ENCODE measurements around the gene FAXDC2.
"Not testable (repeated sequence)": the region's sequence is repeated elsewhere in the genome, so short reads cannot be mapped to it uniquely, and the experiment has no call there.

Gene FAXDC2

GRCh38 chr5:154832804-154833203 lies 17.6 kb downstream of the FAXDC2 start:
- not testable (repeated sequence) for FAIRE-seq; DNase-seq (ENCODE audit: extremely low spot score, insufficient read length, low read depth)

DNA sequence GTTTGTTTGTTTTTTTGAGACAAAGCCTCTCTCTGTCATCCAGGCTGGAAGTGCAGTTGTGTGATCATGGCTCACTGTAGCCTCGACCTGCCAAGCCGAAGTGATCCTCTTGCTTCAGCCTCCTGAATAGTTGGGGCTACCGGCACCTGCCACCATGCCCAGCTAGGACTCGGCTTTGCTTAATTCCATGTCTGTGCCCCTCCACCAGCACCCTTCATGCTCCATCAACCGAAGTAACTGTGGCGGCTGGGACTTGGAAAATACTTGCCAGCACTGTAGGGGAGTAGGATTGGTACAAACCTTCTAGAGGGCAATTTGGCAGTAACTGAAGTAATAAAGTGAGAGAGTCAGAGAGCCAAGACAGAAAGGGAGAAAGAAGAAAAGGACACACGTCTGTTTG lies 19.0 kb downstream of the FAXDC2 start:
- no peak for DNase-seq (ENCODE audit: extremely low spot score, insufficient read length, low read depth)
- no peak for FAIRE-seq

- FAIRE-seq (no peak), DNase-seq (ENCODE audit: extremely low spot score, insufficient read length, low read depth) (no peak)
Observed at GRCh38 chr5:154830596-154830995, 19.8 kb downstream of the FAXDC2 start.

- DNase-seq (ENCODE audit: extremely low spot score, insufficient read length, low read depth) (no peak), FAIRE-seq (no peak)
Observed at GRCh38 chr5:154830219-154830595, 20.2 kb downstream of the FAXDC2 start.

DNA sequence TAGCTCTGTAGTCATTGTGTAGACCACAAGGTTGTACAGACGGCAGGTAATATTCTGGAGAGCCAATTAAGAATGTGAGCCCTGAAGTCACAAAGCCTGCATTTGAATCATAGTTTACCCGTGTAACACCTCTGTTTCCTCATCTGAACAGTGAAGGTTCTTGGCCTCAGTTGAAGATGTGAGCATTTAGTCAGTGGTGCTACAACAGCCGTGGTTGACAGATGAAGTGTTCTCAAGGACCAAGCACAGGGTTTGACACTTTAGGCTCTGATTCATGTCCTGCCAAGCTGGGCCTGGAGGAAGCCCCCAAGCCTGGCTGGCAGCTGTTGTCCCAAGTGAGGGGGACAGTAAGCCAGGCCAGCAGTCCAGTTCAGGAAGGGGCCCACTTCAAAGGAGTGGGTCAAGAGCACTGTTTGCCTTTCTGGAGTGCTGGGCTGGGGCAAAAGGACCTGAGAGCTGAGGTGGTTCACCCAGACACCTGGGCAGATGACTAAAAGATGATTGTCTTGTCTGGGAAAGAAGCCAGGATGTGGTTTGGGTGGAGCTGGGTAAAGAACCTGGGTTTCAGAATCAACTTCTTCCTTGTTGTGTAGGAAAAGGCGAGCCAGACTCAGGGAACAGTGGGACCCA lies 20.7 kb downstream of the FAXDC2 start:
- DNase-seq (ENCODE audit: extremely low spot score, insufficient read length, low read depth) (no peak), FAIRE-seq (no peak)

DNA sequence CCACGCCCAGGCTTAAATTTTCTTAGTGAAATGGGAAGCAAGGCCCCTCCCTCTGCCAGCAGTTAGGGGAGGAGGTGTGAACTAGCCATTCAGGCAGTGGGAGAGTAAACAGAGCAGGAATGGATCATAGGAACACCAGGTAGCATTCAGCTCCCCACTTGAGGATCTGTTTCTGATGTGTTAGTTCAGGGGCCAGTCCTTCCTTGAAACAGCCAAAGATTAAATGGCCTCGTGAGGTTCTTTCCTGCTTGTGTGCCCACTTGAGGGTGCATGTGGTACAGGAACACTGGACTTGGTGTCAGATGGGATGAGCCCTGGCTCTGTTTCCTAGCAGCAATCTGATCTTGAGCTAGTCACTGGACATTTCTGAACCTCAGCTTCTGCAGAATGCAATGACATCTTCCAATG lies 21.2 kb downstream of the FAXDC2 start:
- FAIRE-seq (no peak), DNase-seq (ENCODE audit: extremely low spot score, insufficient read length, low read depth) (no peak)

- DNase-seq (ENCODE audit: extremely low spot score, insufficient read length, low read depth) (no peak), FAIRE-seq (no peak)
Observed at GRCh38 chr5:154824070-154824469, 26.3 kb downstream of the FAXDC2 start.

DNA sequence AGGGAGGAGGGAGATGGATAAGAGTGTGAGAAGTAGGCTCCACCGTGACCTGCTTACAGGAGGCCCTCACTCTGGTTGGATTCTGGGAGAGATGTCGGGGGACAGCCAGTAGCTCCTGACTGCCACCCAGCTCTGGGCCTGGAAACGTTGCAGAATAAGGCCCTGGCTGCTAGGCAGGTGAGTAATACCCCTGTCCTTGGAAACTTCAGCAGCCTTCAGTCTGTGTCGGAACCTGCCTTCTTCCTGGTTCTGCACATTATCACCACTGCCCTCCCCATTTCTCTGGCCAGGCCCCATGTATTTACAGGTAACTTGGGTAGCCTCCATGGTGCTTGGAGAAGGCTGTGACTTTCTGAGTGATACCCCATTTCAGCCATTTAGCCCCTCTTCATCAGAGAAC lies 26.8 kb downstream of the FAXDC2 start:
- DNase-seq (ENCODE audit: extremely low spot score, insufficient read length, low read depth): no peak
- FAIRE-seq: no peak

- not testable (repeated sequence) for FAIRE-seq; DNase-seq (ENCODE audit: extremely low spot score, insufficient read length, low read depth)
Observed at GRCh38 chr5:154822896-154823295, 27.5 kb downstream of the FAXDC2 start.

DNA sequence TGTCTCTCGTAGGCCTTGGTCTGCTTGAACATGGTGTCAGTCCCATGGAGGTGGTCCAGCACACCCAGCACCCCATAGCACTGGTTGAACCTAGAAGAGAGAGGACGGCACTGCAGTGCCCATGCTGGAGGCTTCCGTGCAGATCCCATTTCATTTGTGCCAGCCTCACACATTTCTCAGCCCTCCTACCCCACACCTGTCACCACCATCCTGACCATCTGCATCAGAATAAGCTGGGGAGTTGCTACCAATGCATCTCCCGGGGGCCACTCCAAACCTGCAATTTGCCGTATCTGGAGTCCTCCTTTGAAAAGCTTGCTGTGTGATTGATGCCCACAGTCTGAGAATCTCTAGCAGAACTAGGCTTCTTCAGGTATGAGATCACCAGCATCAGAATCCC lies 30.0 kb downstream of the FAXDC2 start:
- FAIRE-seq (no peak), DNase-seq (ENCODE audit: extremely low spot score, insufficient read length, low read depth) (no peak)

- no peak for FAIRE-seq
Observed at GRCh38 chr5:154819546-154819945, 30.9 kb downstream of the FAXDC2 start.

DNA sequence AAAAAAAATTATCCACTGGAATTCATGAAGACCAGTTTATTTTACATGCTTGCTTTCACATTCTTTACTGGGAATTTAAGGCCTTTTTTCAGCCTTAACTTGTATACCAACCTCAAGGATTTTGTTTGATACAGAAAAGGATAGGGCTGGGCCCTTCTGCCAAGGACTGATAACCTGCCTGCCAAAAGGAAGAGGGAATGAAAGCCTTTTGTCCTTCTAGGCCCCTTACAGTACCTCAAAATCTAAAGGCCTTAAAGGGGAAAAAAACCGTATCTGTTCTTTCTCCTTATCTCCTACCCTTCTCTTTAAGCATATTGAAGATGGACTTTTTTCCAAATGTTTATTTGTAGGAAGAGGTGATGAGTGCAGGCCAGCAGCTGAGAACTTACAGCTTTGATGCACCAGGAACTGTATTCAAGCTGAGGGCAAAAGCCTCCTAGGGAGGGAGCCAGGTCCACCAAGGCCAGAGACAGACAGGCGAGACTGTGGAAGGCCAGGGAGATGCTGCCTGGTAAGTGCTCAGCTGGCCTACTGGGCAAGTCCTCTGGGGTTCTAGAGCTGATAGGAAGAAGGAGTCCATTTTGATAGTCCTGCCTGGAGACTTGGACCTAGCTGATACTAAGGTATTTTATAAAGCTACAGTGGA lies 31.8 kb downstream of the FAXDC2 start:
- DNase-seq (ENCODE audit: extremely low spot score, insufficient read length, low read depth) (no peak), FAIRE-seq (no peak)

More at GRCh38 chr5:154819546-154819945, 30.9 kb downstream of the FAXDC2 start:
- DNase-seq (ENCODE audit: extremely low spot score, insufficient read length, low read depth): no peak

DNA sequence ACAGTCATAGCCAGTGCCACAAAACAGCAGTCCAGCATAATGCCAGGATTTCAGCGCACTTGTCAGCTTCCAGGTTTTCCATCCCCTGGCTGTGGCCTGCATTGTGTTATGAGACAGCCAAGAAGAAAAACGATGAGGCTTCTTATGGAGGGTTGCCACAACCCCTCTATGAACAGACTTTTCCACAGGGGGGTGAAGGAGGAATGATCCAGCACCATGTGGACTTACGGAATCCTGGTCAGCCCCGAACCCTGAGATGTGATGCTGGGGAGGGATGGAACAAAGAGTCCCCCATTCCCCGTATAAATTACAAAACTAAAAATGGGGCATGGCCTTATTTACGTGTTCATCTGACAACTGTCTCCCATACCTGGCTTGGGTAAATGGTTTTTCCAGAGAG lies 32.6 kb downstream of the FAXDC2 start:
- FAIRE-seq (no peak), DNase-seq (ENCODE audit: extremely low spot score, insufficient read length, low read depth) (no peak)

GRCh38 chr5:154816891-154817492 lies 33.4 kb downstream of the FAXDC2 start:
- FAIRE-seq (no peak), DNase-seq (ENCODE audit: extremely low spot score, insufficient read length, low read depth) (no peak)

DNA sequence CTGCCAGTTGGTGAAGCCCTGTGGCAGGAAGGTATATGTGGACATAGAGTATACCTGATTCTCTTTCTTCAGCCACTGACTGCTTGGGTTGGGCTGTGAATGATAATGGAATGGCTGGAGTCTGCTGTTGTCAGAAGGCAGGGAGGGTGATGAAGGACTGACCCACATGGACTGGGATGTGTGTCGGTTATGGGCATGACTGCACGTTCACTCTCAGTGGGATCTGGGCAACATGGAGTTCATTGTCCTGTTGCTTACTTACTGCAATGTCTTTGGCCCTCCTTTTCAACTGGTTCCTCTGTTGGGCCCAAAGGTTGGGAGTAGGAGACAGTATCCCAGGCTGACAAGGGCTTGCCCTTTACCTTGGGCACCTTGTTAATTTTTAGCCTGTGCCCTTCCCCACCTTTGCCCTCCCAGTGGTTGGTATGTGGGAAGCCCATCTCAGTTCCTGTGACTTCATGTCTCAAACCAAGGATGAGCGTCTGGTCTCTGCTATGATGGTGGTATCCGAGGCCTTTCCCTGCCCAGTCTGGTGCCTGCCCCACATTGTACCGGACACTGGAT lies 34.6 kb downstream of the FAXDC2 start:
- FAIRE-seq (no peak), DNase-seq (ENCODE audit: extremely low spot score, insufficient read length, low read depth) (no peak)

- no peak for FAIRE-seq
Observed at GRCh38 chr5:154815025-154815424, 35.4 kb downstream of the FAXDC2 start.

DNA sequence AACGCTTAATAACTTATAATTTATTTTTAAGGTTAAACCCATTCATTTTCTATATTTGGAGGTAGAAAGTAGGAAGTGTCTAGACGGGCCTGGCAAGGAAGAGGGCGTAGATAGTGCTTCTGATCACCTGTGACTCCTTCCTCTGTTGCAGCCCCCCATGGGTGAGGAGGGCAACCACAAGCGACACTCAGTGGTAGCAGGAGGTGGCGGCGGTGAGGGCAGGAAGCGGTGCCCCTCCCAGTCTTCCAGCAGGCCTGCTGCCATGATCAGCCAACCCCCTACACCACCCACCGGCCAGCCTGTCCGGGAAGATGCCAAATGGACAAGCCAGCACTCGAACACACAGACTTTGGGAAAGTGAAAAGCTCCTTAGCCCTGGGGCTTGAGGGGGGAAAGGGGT lies 36.7 kb downstream of the FAXDC2 start:
- DNase-seq (ENCODE audit: extremely low spot score, insufficient read length, low read depth): no peak
- FAIRE-seq: no peak

More at GRCh38 chr5:154815025-154815424, 35.4 kb downstream of the FAXDC2 start:
- DNase-seq (ENCODE audit: extremely low spot score, insufficient read length, low read depth): no peak

- DNase-seq (ENCODE audit: extremely low spot score, insufficient read length, low read depth) (no peak), FAIRE-seq (no peak)
Observed at GRCh38 chr5:154813158-154813557, 37.2 kb downstream of the FAXDC2 start.

GRCh38 chr5:154811653-154812465 lies 38.5 kb downstream of the FAXDC2 start:
- DNase-seq (ENCODE audit: extremely low spot score, insufficient read length, low read depth): peak; percentile 33
- FAIRE-seq: peak; percentile 78

- no peak for FAIRE-seq
- no peak for DNase-seq (ENCODE audit: extremely low spot score, insufficient read length, low read depth)
Observed at GRCh38 chr5:154811239-154811638, 39.2 kb downstream of the FAXDC2 start.
